Measurements from ENCODE around the gene ITGB3BP. TPM values are rescaled to one million over a fixed set of nuclear protein-coding genes. Genes with fewer than 3 reads are reported as not detected.
"Not testable (repeated sequence)": the region's sequence is repeated elsewhere in the genome, so short reads cannot be mapped to it uniquely, and the experiment has no call there.

The ITGB3BP gene
- total RNA-seq, 1 experiment from 2014 or later, result 23.6 TPM

- ChIA-PET POLR2A (no interaction called here), CTCF (no interaction called here)
- no peaks in the 10 kb centered on the region for H3K4me1 ChIP-seq
- H3K4me3 ChIP-seq (ENCODE audit: low read depth, low read length), result no peak overlapping the region
- no peaks in the 10 kb centered on the region for H3K4me1 Mint-ChIP-seq (ENCODE audit: low read depth, unreplicated experiment)
- DNase-seq, result no peak
- H3K27ac Mint-ChIP-seq (ENCODE audit: unreplicated experiment), result no peak overlapping the region
- no peaks in the 10 kb centered on the region for H3K27me3 ChIP-seq (replicated peaks; ENCODE audit: control insufficient read depth, insufficient read depth, low read length)
- H3K9me3 ChIP-seq, result no peaks in the 10 kb centered on the region
- H3K36me3 ChIP-seq (ENCODE audit: control insufficient read depth, insufficient read depth, low read length), result no peaks in the 10 kb centered on the region
- intact Hi-C loops (cut with micrococcal nuclease; ENCODE audit: unreplicated experiment), result no loop called here
- no peak for TF ChIP-seq CTCF (IDR thresholded peaks at IDR 0.05; ENCODE audit: insufficient read depth in 1 of 2, low read depth in 1 of 2, low read length in 1 of 2, severe bottlenecking in 1 of 2, unreplicated experiment in 1 of 2)
- BruUV-seq (replicated peaks), result no TSS peak
- no peak overlapping the region for H3K4me3 Mint-ChIP-seq (ENCODE audit: unreplicated experiment)
- no peaks in the 10 kb centered on the region for H3K27me3 Mint-ChIP-seq (ENCODE audit: insufficient read depth, unreplicated experiment)
- no peaks in the 10 kb centered on the region for H3K9me3 Mint-ChIP-seq (ENCODE audit: unreplicated experiment)
- no peaks in the 10 kb centered on the region for H3K36me3 Mint-ChIP-seq (ENCODE audit: insufficient read depth, unreplicated experiment)
Observed at GRCh38 chr1:63486629-63487028, 36.4 kb downstream of the ITGB3BP start.

- Histone ChIP-seq H3K9me3 (no peaks in the 10 kb centered on the region), H3K4me3 (ENCODE audit: low read depth, low read length) (no peak overlapping the region), H3K36me3 (ENCODE audit: control insufficient read depth, insufficient read depth, low read length) (no peaks in the 10 kb centered on the region), H3K27me3 (replicated peaks; ENCODE audit: control insufficient read depth, insufficient read depth, low read length) (no peaks in the 10 kb centered on the region), H3K4me1 (no peaks in the 10 kb centered on the region)
- BruUV-seq (replicated peaks), result no TSS peak
- H3K9me3 Mint-ChIP-seq (ENCODE audit: unreplicated experiment), result no peaks in the 10 kb centered on the region
- DNase-seq, result no peak
- H3K27me3 Mint-ChIP-seq (ENCODE audit: insufficient read depth, unreplicated experiment), result no peaks in the 10 kb centered on the region
- intact Hi-C loops (cut with micrococcal nuclease; ENCODE audit: unreplicated experiment), result no loop called here
- no peaks in the 10 kb centered on the region for H3K4me1 Mint-ChIP-seq (ENCODE audit: low read depth, unreplicated experiment)
- H3K4me3 Mint-ChIP-seq (ENCODE audit: unreplicated experiment), result no peak overlapping the region
- TF ChIP-seq CTCF (IDR thresholded peaks at IDR 0.05; ENCODE audit: insufficient read depth in 1 of 2, low read depth in 1 of 2, low read length in 1 of 2, severe bottlenecking in 1 of 2, unreplicated experiment in 1 of 2), result no peak
- no peak overlapping the region for H3K27ac Mint-ChIP-seq (ENCODE audit: unreplicated experiment)
- no peaks in the 10 kb centered on the region for H3K36me3 Mint-ChIP-seq (ENCODE audit: insufficient read depth, unreplicated experiment)
- ChIA-PET POLR2A (no interaction called here), CTCF (interaction anchor here (0.6 kb wide), 1 partner anchor 148 kb away, joined by 3 read pairs; no protein-coding TSS in a partner anchor)
Observed at GRCh38 chr1:63480057-63480456, 43.0 kb downstream of the ITGB3BP start.

GRCh38 chr1:63475761-63476160 is 47.3 kb downstream of the ITGB3BP start:
- ChIA-PET POLR2A (no interaction called here), CTCF (no interaction called here)
- intact Hi-C loops (cut with micrococcal nuclease; ENCODE audit: unreplicated experiment), result no loop called here
- Histone ChIP-seq H3K27me3 (replicated peaks; ENCODE audit: control insufficient read depth, insufficient read depth, low read length) (no peaks in the 10 kb centered on the region), H3K36me3 (ENCODE audit: control insufficient read depth, insufficient read depth, low read length) (no peaks in the 10 kb centered on the region), H3K4me3 (ENCODE audit: low read depth, low read length) (no peak overlapping the region), H3K9me3 (no peaks in the 10 kb centered on the region), H3K4me1 (no peaks in the 10 kb centered on the region)
- Mint-ChIP-seq H3K27ac (ENCODE audit: unreplicated experiment) (no peak overlapping the region), H3K27me3 (ENCODE audit: insufficient read depth, unreplicated experiment) (no peaks in the 10 kb centered on the region), H3K4me1 (ENCODE audit: low read depth, unreplicated experiment) (no peaks in the 10 kb centered on the region), H3K9me3 (ENCODE audit: unreplicated experiment) (no peaks in the 10 kb centered on the region), H3K36me3 (ENCODE audit: insufficient read depth, unreplicated experiment) (no peaks in the 10 kb centered on the region), H3K4me3 (ENCODE audit: unreplicated experiment) (no peak overlapping the region)
- DNase-seq, result no peak
- no peak for TF ChIP-seq CTCF (IDR thresholded peaks at IDR 0.05; ENCODE audit: insufficient read depth in 1 of 2, low read depth in 1 of 2, low read length in 1 of 2, severe bottlenecking in 1 of 2, unreplicated experiment in 1 of 2)
- no TSS peak for BruUV-seq (replicated peaks)

GRCh38 chr1:63468683-63469082 is 54.3 kb downstream of the ITGB3BP start:
- H3K27me3 ChIP-seq (replicated peaks; ENCODE audit: control insufficient read depth, insufficient read depth, low read length); POLR2A ChIA-PET; BruUV-seq (replicated peaks); H3K4me3 ChIP-seq (ENCODE audit: low read depth, low read length); H3K36me3 Mint-ChIP-seq (ENCODE audit: insufficient read depth, unreplicated experiment); H3K36me3 ChIP-seq (ENCODE audit: control insufficient read depth, insufficient read depth, low read length); H3K4me1 Mint-ChIP-seq (ENCODE audit: low read depth, unreplicated experiment); H3K27me3 Mint-ChIP-seq (ENCODE audit: insufficient read depth, unreplicated experiment); H3K4me3 Mint-ChIP-seq (ENCODE audit: unreplicated experiment); DNase-seq; H3K9me3 ChIP-seq; intact Hi-C loops (cut with micrococcal nuclease; ENCODE audit: unreplicated experiment); H3K4me1 ChIP-seq; H3K27ac Mint-ChIP-seq (ENCODE audit: unreplicated experiment); H3K9me3 Mint-ChIP-seq (ENCODE audit: unreplicated experiment); CTCF ChIA-PET: not testable (repeated sequence)
